ENCODE data around the gene PDE3A. TPM values are rescaled to one million over a fixed set of nuclear protein-coding genes. Genes with fewer than 3 reads are reported as not detected.

PDE3A gene
- total and polyA plus RNA-seq, 10 of the 15 experiments (the other 5 are each of a cell fraction or from before 2014, with no cell fraction given) = 0.01 to 2.6 (median 1.5) TPM

GRCh38 chr12:20429852-20430251, 61.5 kb downstream of the PDE3A start:
- 18% methylated on average over 2 of the region's 2 CpGs for WGBS (ENCODE audit: insufficient coverage, insufficient replicate concordance, low lambda C conversion rate, missing lambda C conversion rate)
- H2AFZ ChIP-seq (ENCODE audit: control insufficient read depth, low read depth, low read length) = no peak overlapping the region
- ChIA-PET POLR2A (no interaction called here), CTCF (no interaction called here), SMC1A (ENCODE audit: uncharacterized antibody, unreplicated experiment) (no interaction called here), RAD21 (ENCODE audit: unreplicated experiment) (no interaction called here)
- H3K4me2 ChIP-seq (ENCODE audit: control insufficient read depth, insufficient read depth) = no peak overlapping the region
- no peaks in the 10 kb centered on the region for H3K4me1 ChIP-seq (ENCODE audit: control insufficient read depth, insufficient read depth, low read length)
- TF ChIP-seq MYB (IDR thresholded peaks at IDR 0.05; ENCODE audit: borderline replicate concordance, low read depth, low read length) (no peak), SRF (IDR thresholded peaks at IDR 0.05; ENCODE audit: low read depth in 2 of 2, low read length in 2 of 2) (no peak), IKZF1 (conservative IDR thresholded peaks at IDR 0.05) (no peak), E4F1 (IDR thresholded peaks at IDR 0.05; ENCODE audit: borderline replicate concordance, partially characterized antibody) (no peak), ZBTB40 (IDR thresholded peaks at IDR 0.05; ENCODE audit: borderline replicate concordance) (no peak), MEF2B (IDR thresholded peaks at IDR 0.05; ENCODE audit: partially characterized antibody, poor library complexity, severe bottlenecking) (no peak), TCF12 (IDR thresholded peaks at IDR 0.05; ENCODE audit: low read depth, low read length) (no peak), MTA3 (IDR thresholded peaks at IDR 0.05; ENCODE audit: borderline replicate concordance, low read length) (no peak), RELB (IDR thresholded peaks at IDR 0.05; ENCODE audit: low read depth) (no peak)
- no peaks in the 10 kb centered on the region for H3K79me2 ChIP-seq (ENCODE audit: control insufficient read depth, insufficient read depth, low read length)
- no peaks in the 10 kb centered on the region for H3K9me3 ChIP-seq (replicated peaks; ENCODE audit: control insufficient read depth, insufficient read depth, low read length)
- no peak overlapping the region for H3K4me3 ChIP-seq
- H3K36me3 ChIP-seq (ENCODE audit: control insufficient read depth in 2 of 2, insufficient read depth in 2 of 2, low read length in 1 of 2) = no peaks in the 10 kb centered on the region
- in situ Hi-C loops (cut with MboI) = no loop called here
- ATAC-seq = no peak
- BruUV-seq (replicated peaks) = no TSS peak
- no peaks in the 10 kb centered on the region for H4K20me1 ChIP-seq (ENCODE audit: control insufficient read depth, insufficient read depth)
- no peaks in the 10 kb centered on the region for H3K27me3 ChIP-seq (replicated peaks in 1 of 2; ENCODE audit: control insufficient read depth in 2 of 2, insufficient read depth in 2 of 2, low read length in 1 of 2)
- DNase-seq (ENCODE audit: low read depth, low spot score) = no peak
- H3K9ac ChIP-seq (ENCODE audit: control insufficient read depth, insufficient read depth, low read length) = no peak overlapping the region
- H3K27ac ChIP-seq (ENCODE audit: control insufficient read depth, insufficient read depth) = no peak overlapping the region
- intact Hi-C loops (cut with micrococcal nuclease; ENCODE audit: unreplicated experiment) = no loop called here
- FAIRE-seq = no peak
